HG03039 (cell line): Measurements from ENCODE around the gene BUD31.
"Not testable (repeated sequence)": the region's sequence is repeated elsewhere in the genome, so short reads cannot be mapped to it uniquely, and the experiment has no call there.

ENCODE experiments used
- ATAC-seq: cut with Tn5 transposase; IDR thresholded peaks from one replicate; pipeline ENCODE4 v1.9.1; 2021; ENCODE audit warnings: mild to moderate bottlenecking, moderate library complexity; ENCODE audit not compliant: unreplicated experiment

The BUD31 gene

GRCh38 chr7:99408379-99409191 lies at the start of gene BUD31, which contains the start of gene PDAP1:
Gene BUD31, plus strand, starts transcription at chr7:99408969. Its CDS starts 2,124 bp downstream, at chr7:99411093.
Gene PDAP1, minus strand, starts transcription at chr7:99408597. Its CDS starts 49 bp downstream, at chr7:99408548.
- peak; percentile 82 for ATAC-seq

GRCh38 chr7:99359465-99360154 lies 49.2 kb upstream of the BUD31 start:
- no peak for ATAC-seq

- no peak for ATAC-seq
Observed at GRCh38 chr7:99362801-99363200, 46.0 kb upstream of the BUD31 start.

- no peak for ATAC-seq
Observed at GRCh38 chr7:99363286-99363685, 45.5 kb upstream of the BUD31 start.

GRCh38 chr7:99365318-99366141 lies 43.2 kb upstream of the BUD31 start:
- ATAC-seq, result no peak

GRCh38 chr7:99366646-99367045 lies 42.1 kb upstream of the BUD31 start:
- no peak for ATAC-seq

- ATAC-seq, result no peak
Observed at GRCh38 chr7:99368750-99369389, 39.9 kb upstream of the BUD31 start.

GRCh38 chr7:99369767-99370391 lies 38.9 kb upstream of the BUD31 start:
- no peak for ATAC-seq

- ATAC-seq, result no peak
Observed at GRCh38 chr7:99371376-99371920, 37.3 kb upstream of the BUD31 start.

- ATAC-seq, result no peak
Observed at GRCh38 chr7:99372275-99373090, 36.3 kb upstream of the BUD31 start.

GRCh38 chr7:99373091-99374066 lies 35.4 kb upstream of the BUD31 start:
- ATAC-seq, result no peak

- ATAC-seq, result peak; percentile 46
Observed at GRCh38 chr7:99374111-99375064, 34.4 kb upstream of the BUD31 start, which contains the start of gene ARPC1B. Gene ARPC1B, plus strand, starts transcription at chr7:99374730. Its CDS starts 10,985 bp downstream, at chr7:99385715.

- peak; percentile 41 for ATAC-seq
Observed at GRCh38 chr7:99375070-99375807, 33.5 kb upstream of the BUD31 start.

GRCh38 chr7:99379043-99379577 lies 29.7 kb upstream of the BUD31 start:
- ATAC-seq, result no peak

- ATAC-seq, result not testable (repeated sequence)
Observed at GRCh38 chr7:99379693-99380031, 29.1 kb upstream of the BUD31 start.
